GM12878 (cell line): ENCODE measurements around the gene EIF4H. TPM values are rescaled to one million over a fixed set of nuclear protein-coding genes. Genes with fewer than 3 reads are reported as not detected.

Experiments used
- ASH2L ChIP-seq: fragments of 300-600, 200-600 bp; sonication (generic); IDR thresholded peaks from 2 replicates; pipeline ENCODE4 v1.6.1; 2017; ENCODE audit warnings: low read depth, mild to moderate bottlenecking, borderline replicate concordance
- CBFB ChIP-seq: IDR thresholded peaks from 2 replicates; pipeline ENCODE4 v1.6.1; 2016; ENCODE audit warnings: antibody characterized with exemption, low read depth
- FOXM1 ChIP-seq: IDR thresholded peaks from 2 replicates; pipeline ENCODE4 v1.6.1; 2012; ENCODE audit warnings: low read depth, mild to moderate bottlenecking, inconsistent platforms, low read length, moderate library complexity
- HCFC1 ChIP-seq: fragments of 150-350 bp; IDR thresholded peaks from 2 replicates; pipeline ENCODE4 v1.6.1; 2014; ENCODE audit warnings: low read length
- HDGF ChIP-seq: fragments of 450-650 bp; IDR thresholded peaks from 2 replicates; pipeline ENCODE4 v1.6.1; 2016; ENCODE audit warnings: antibody characterized with exemption
- JUNB ChIP-seq: IDR thresholded peaks from 2 replicates; pipeline ENCODE4 v1.6.1; 2016; ENCODE audit warnings: antibody characterized with exemption, mild to moderate bottlenecking
- SUPT20H ChIP-seq: IDR thresholded peaks from 2 replicates; pipeline ENCODE4 v1.6.1; 2011; ENCODE audit warnings: low read depth, mild to moderate bottlenecking, low read length, moderate library complexity, borderline replicate concordance; ENCODE audit not compliant: control insufficient read depth
- SUZ12 ChIP-seq: fragments of 200-600 bp; sonication (generic); IDR thresholded peaks from one replicate; pipeline ENCODE4 v1.6.1; 2018; ENCODE audit warnings: antibody characterized with exemption, mild to moderate bottlenecking; ENCODE audit not compliant: unreplicated experiment
- TARDBP ChIP-seq: IDR thresholded peaks from 2 replicates; pipeline ENCODE4 v1.6.1; 2016; ENCODE audit warnings: borderline replicate concordance
- polyA plus RNA-seq, 11 experiments: library from polyadenylated mRNA; depleted of rRNA in 4 of 11; unstranded in 6 of 11; stranded (reverse) in 5 of 11; fragments of >200 nt; fragmentation: Nextera tagmentation in 4 of 11; fragmentation: Illumina TruSeq in 1 of 11; extraction: Ambion mirVana in 4 of 11; extraction: Trizol in 1 of 11; gene quantifications; 1 replicate in 1 of 11; 2 replicates in 10 of 11; pipeline versions ENCODE4 v1.2.1 to v1.2.3, GENCODE V29; 2011 to 2016; ENCODE audit warnings: inconsistent platforms in 2 of 11, missing spikeins in 2 of 11, low read depth in 1 of 11
- total RNA-seq, 4 experiments: library from RNA; depleted of rRNA in 3 of 4; stranded (reverse); fragments of >200 nt in 3 of 4; fragmentation: Illumina TruSeq in 1 of 4; extraction: Trizol in 1 of 4; gene quantifications; 2 replicates each; pipeline versions ENCODE4 v1.2.1 to v1.2.3, GENCODE V29; 2013 to 2021
- TF ChIP-seq, protein P1 (sequence below): IDR thresholded peaks from 2 replicates; pipeline ENCODE4 v1.6.1; 2012; ENCODE audit warnings: low read depth, low read length, improper control_type of control experiment
- TF ChIP-seq, protein P2 (sequence below): fragments of 150-350 bp; IDR thresholded peaks from 2 replicates; pipeline ENCODE4 v1.6.1; 2016; ENCODE audit warnings: low read depth, low read length
- TF ChIP-seq, protein P3 (sequence below): IDR thresholded peaks from 2 replicates; pipeline ENCODE4 v1.6.1; 2011; ENCODE audit warnings: mild to moderate bottlenecking, low read depth, low read length, moderate library complexity; ENCODE audit not compliant: insufficient replicate concordance
- TF ChIP-seq, protein P4 (sequence below): fragments of 150-350 bp; IDR thresholded peaks from 2 replicates; pipeline ENCODE4 v1.6.1; 2014; ENCODE audit warnings: mild to moderate bottlenecking, low read depth, low read length
- TF ChIP-seq, protein P5 (sequence below): fragments of 450-650 bp; IDR thresholded peaks from 2 replicates; pipeline ENCODE4 v1.6.1; 2018; ENCODE audit warnings: mild to moderate bottlenecking, low read depth, moderate library complexity; ENCODE audit not compliant: partially characterized antibody
- TF ChIP-seq, protein P6 (sequence below): fragments of 450-650 bp; IDR thresholded peaks from 2 replicates; pipeline ENCODE4 v1.6.1; 2016; ENCODE audit warnings: mild to moderate bottlenecking
- TF ChIP-seq, protein P7 (sequence below): fragments of 450-650 bp; IDR thresholded peaks from 2 replicates; pipeline ENCODE4 v1.6.1; 2018; ENCODE audit warnings: borderline replicate concordance, mild to moderate bottlenecking; ENCODE audit not compliant: partially characterized antibody

The EIF4H gene
- total and polyA plus RNA-seq, 10 of the 15 experiments (the other 5 are each of a cell fraction or from before 2014, with no cell fraction given), result 9.9 to 443 (median 258) TPM

DNA sequence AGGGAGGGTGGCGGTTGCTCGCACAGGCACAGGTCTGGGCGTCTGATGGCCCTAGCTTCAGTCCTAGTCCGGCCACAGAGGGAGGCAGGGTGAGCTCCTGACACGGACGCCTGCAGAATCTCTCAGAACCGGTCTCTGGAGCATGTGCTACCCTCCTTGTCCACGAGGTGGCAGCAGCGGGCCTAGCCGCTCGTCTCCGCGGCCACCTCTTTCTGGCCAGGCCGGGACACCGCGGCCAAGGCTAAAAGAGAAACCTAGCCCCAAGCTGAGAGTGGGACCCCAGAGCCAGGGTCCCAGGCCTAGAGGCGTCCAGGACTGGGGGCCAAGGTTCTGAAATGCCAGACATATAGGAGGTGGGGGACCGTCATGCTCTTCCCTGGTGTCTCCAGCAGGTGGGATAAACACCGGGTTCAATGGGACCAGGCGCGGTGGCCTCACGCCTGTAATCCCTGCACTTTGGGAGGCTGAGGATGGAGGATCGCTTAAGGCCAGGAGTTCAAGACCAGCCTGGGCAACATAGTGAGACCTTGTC is 32.5 kb downstream of the EIF4H start (continued):
- TF ChIP-seq CBFB (no peak; the same call in 1 of the 2 replicates), JUNB (no peak), FOXM1 (no peak), HCFC1 (no peak), SUPT20H (no peak), TARDBP (no peak), ASH2L (no peak), HDGF (0 out of 2 replicates have a peak, but pooled peaks have one; percentile 33), SUZ12 (no peak)
- TF ChIP-seq, protein P1, sequence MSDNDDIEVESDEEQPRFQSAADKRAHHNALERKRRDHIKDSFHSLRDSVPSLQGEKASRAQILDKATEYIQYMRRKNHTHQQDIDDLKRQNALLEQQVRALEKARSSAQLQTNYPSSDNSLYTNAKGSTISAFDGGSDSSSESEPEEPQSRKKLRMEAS, result no peak
- TF ChIP-seq, protein P2, sequence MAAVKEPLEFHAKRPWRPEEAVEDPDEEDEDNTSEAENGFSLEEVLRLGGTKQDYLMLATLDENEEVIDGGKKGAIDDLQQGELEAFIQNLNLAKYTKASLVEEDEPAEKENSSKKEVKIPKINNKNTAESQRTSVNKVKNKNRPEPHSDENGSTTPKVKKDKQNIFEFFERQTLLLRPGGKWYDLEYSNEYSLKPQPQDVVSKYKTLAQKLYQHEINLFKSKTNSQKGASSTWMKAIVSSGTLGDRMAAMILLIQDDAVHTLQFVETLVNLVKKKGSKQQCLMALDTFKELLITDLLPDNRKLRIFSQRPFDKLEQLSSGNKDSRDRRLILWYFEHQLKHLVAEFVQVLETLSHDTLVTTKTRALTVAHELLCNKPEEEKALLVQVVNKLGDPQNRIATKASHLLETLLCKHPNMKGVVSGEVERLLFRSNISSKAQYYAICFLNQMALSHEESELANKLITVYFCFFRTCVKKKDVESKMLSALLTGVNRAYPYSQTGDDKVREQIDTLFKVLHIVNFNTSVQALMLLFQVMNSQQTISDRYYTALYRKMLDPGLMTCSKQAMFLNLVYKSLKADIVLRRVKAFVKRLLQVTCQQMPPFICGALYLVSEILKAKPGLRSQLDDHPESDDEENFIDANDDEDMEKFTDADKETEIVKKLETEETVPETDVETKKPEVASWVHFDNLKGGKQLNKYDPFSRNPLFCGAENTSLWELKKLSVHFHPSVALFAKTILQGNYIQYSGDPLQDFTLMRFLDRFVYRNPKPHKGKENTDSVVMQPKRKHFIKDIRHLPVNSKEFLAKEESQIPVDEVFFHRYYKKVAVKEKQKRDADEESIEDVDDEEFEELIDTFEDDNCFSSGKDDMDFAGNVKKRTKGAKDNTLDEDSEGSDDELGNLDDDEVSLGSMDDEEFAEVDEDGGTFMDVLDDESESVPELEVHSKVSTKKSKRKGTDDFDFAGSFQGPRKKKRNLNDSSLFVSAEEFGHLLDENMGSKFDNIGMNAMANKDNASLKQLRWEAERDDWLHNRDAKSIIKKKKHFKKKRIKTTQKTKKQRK, result no peak
- TF ChIP-seq, protein P3, sequence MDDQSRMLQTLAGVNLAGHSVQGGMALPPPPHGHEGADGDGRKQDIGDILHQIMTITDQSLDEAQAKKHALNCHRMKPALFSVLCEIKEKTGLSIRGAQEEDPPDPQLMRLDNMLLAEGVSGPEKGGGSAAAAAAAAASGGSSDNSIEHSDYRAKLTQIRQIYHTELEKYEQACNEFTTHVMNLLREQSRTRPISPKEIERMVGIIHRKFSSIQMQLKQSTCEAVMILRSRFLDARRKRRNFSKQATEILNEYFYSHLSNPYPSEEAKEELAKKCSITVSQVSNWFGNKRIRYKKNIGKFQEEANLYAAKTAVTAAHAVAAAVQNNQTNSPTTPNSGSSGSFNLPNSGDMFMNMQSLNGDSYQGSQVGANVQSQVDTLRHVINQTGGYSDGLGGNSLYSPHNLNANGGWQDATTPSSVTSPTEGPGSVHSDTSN, result no peak
- TF ChIP-seq, protein P4, sequence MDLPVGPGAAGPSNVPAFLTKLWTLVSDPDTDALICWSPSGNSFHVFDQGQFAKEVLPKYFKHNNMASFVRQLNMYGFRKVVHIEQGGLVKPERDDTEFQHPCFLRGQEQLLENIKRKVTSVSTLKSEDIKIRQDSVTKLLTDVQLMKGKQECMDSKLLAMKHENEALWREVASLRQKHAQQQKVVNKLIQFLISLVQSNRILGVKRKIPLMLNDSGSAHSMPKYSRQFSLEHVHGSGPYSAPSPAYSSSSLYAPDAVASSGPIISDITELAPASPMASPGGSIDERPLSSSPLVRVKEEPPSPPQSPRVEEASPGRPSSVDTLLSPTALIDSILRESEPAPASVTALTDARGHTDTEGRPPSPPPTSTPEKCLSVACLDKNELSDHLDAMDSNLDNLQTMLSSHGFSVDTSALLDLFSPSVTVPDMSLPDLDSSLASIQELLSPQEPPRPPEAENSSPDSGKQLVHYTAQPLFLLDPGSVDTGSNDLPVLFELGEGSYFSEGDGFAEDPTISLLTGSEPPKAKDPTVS, result no peak
- TF ChIP-seq, protein P5, sequence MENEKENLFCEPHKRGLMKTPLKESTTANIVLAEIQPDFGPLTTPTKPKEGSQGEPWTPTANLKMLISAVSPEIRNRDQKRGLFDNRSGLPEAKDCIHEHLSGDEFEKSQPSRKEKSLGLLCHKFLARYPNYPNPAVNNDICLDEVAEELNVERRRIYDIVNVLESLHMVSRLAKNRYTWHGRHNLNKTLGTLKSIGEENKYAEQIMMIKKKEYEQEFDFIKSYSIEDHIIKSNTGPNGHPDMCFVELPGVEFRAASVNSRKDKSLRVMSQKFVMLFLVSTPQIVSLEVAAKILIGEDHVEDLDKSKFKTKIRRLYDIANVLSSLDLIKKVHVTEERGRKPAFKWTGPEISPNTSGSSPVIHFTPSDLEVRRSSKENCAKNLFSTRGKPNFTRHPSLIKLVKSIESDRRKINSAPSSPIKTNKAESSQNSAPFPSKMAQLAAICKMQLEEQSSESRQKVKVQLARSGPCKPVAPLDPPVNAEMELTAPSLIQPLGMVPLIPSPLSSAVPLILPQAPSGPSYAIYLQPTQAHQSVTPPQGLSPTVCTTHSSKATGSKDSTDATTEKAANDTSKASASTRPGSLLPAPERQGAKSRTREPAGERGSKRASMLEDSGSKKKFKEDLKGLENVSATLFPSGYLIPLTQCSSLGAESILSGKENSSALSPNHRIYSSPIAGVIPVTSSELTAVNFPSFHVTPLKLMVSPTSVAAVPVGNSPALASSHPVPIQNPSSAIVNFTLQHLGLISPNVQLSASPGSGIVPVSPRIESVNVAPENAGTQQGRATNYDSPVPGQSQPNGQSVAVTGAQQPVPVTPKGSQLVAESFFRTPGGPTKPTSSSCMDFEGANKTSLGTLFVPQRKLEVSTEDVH, result no peak
- TF ChIP-seq, protein P6, sequence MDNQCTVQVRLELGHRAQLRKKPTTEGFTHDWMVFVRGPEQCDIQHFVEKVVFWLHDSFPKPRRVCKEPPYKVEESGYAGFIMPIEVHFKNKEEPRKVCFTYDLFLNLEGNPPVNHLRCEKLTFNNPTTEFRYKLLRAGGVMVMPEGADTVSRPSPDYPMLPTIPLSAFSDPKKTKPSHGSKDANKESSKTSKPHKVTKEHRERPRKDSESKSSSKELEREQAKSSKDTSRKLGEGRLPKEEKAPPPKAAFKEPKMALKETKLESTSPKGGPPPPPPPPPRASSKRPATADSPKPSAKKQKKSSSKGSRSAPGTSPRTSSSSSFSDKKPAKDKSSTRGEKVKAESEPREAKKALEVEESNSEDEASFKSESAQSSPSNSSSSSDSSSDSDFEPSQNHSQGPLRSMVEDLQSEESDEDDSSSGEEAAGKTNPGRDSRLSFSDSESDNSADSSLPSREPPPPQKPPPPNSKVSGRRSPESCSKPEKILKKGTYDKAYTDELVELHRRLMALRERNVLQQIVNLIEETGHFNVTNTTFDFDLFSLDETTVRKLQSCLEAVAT, result peak; percentile 49; the same call in 1 of the 2 replicates
- TF ChIP-seq, protein P7, sequence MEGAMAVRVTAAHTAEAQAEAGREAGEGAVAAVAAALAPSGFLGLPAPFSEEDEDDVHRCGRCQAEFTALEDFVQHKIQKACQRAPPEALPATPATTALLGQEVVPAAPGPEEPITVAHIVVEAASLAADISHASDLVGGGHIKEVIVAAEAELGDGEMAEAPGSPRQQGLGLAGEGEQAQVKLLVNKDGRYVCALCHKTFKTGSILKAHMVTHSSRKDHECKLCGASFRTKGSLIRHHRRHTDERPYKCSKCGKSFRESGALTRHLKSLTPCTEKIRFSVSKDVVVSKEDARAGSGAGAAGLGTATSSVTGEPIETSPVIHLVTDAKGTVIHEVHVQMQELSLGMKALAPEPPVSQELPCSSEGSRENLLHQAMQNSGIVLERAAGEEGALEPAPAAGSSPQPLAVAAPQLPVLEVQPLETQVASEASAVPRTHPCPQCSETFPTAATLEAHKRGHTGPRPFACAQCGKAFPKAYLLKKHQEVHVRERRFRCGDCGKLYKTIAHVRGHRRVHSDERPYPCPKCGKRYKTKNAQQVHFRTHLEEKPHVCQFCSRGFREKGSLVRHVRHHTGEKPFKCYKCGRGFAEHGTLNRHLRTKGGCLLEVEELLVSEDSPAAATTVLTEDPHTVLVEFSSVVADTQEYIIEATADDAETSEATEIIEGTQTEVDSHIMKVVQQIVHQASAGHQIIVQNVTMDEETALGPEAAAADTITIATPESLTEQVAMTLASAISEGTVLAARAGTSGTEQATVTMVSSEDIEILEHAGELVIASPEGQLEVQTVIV, result no peak
